Stimulated activated naive CD8-positive, alpha-beta T cell treated with anti-CD3 and anti-CD28 coated beads, Interleukin-15, Interleukin-2, amounts not matched to agents 100 ng/mL and 50 ng/mL, for 24 hours (primary cell): ENCODE measurements around the gene LMBR1L.
"Not testable (repeated sequence)": the region's sequence is repeated elsewhere in the genome, so short reads cannot be mapped to it uniquely, and the experiment has no call there.

ENCODE experiments used
- H3K27ac Mint-ChIP-seq: one replicate; pipeline ENCODE4 v1.8.0; 2021; ENCODE audit warnings: mild to moderate bottlenecking, mixed read lengths
- H3K27me3 Mint-ChIP-seq: one replicate; pipeline ENCODE4 v1.8.0; 2021; ENCODE audit warnings: mixed read lengths
- H3K36me3 Mint-ChIP-seq: one replicate; pipeline ENCODE4 v1.8.0; 2021; ENCODE audit warnings: low read depth, mixed read lengths
- H3K4me1 Mint-ChIP-seq: one replicate; pipeline ENCODE4 v1.8.0; 2021; ENCODE audit warnings: low read depth, mixed read lengths
- H3K4me3 Mint-ChIP-seq: one replicate; pipeline ENCODE4 v1.8.0; 2021; ENCODE audit warnings: mild to moderate bottlenecking, mixed read lengths
- H3K9me3 Mint-ChIP-seq: one replicate; pipeline ENCODE4 v1.8.0; 2021; ENCODE audit warnings: mixed read lengths

Gene LMBR1L, protein sequence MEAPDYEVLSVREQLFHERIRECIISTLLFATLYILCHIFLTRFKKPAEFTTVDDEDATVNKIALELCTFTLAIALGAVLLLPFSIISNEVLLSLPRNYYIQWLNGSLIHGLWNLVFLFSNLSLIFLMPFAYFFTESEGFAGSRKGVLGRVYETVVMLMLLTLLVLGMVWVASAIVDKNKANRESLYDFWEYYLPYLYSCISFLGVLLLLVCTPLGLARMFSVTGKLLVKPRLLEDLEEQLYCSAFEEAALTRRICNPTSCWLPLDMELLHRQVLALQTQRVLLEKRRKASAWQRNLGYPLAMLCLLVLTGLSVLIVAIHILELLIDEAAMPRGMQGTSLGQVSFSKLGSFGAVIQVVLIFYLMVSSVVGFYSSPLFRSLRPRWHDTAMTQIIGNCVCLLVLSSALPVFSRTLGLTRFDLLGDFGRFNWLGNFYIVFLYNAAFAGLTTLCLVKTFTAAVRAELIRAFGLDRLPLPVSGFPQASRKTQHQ

DNA sequence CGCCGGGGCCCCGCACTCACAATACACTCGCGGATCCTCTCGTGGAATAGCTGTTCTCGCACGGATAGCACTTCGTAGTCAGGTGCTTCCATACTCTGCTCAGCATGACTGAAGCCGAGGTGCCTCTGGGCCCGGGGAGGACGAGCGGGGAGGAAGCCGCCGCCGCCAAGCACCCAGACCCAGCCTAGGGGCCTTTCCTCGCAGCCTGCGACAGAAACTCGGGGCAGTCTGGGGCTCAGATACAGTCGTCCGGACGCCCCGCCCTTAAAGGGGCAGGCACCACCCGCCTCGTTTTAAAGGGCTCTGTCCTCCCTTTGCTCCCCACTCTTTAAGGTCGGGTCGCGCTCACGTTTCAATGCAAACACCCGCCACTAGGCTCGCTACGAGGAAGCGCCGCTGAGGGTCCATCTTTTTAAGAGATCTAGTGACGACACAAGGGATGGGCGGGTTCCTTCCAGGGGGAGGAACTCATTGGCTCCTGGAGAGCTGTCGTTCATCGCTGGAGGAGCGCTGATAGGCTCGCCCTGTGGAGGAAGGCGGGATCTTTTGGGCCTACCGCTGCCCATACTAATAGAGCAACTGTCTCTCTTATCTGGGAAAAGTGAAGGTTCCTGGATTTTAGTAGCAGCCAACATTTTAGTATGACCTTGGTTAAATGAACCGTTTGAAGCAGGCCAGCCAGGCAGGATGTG is at the start of gene LMBR1L:
LMBR1L (minus strand) TSS at position 384 of the 692 bp plus-strand sequence; CDS start at position 92, 292 bp downstream.
- Mint-ChIP-seq H3K4me1 (peaks cover 35% of the 10 kb centered on the region), H3K27ac (peak within 1 kb of the TSS; percentile 87), H3K4me3 (peak within 1 kb of the TSS; percentile 93), H3K27me3 (no peaks in the 10 kb centered on the region), H3K36me3 (no peaks in the 10 kb centered on the region), H3K9me3 (no peaks in the 10 kb centered on the region)

DNA sequence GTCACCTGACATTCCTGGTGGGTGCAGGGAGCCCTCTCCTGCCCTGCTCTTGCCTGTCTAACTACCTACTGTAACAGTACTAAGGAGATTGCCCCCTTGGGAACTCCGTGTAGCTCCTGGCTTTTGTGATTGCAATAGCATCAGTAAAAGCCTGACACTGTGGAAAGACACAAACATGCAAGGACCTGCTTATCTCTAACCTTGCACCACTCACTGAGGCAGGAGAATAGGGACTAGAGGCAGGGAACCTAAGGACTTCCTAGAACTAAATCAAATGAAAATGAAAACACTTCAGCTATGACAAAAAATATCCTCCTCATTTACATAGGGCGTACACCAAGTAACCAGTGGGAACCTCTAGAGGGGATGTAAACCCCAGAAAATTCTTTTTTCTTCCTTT is 49.8 kb upstream of the LMBR1L start:
- no peaks in the 10 kb centered on the region for H3K4me1 Mint-ChIP-seq
- H3K9me3 Mint-ChIP-seq, result no peaks in the 10 kb centered on the region
- H3K27me3 Mint-ChIP-seq, result no peaks in the 10 kb centered on the region
- no peak overlapping the region for H3K4me3 Mint-ChIP-seq
- H3K27ac Mint-ChIP-seq, result no peak overlapping the region
- no peaks in the 10 kb centered on the region for H3K36me3 Mint-ChIP-seq

DNA sequence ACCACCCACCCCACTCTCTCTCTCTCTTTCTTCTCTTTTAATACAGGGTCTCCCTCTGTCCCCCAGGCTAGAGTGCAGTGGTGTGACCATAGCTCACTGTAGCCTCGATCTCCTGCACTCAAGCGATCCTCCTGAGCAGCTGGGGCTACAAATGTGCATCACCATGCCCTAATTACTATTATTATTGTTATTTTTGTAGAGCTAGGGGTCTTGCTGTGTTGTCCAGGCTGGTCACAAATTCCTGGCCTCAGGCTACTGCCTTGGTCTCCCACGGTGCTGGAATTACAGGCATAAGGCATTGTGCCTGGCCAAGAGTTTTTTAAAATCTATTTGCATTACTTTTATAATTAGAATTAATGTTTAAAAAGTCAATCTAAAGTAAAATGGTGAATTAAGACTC is 43.6 kb upstream of the LMBR1L start:
- Mint-ChIP-seq H3K4me1 (peaks cover 3% of the 10 kb centered on the region), H3K4me3 (no peak overlapping the region), H3K27me3 (no peaks in the 10 kb centered on the region), H3K36me3 (peaks cover 4% of the 10 kb centered on the region), H3K9me3 (no peaks in the 10 kb centered on the region), H3K27ac (no peak overlapping the region)

DNA sequence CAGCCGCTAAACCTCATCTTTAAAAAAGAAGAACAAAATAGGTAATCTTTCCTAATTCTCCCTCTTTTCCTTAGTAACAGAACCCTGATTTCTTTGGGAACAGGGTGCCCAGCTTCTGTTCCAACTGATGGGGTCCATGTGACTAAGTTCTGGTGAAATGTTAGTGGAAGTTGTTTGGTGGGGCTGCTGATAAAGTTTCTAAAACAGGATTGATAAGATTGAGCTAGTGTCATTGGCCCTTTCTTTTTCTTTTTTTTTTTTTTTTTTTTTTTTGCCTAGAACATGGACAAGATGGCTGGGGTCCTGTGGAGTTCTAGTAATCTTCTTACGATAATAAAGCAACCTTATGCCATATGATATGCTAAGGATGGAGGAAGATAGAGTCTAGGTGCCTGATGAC is 36.7 kb upstream of the LMBR1L start:
- no peak overlapping the region for H3K4me3 Mint-ChIP-seq
- peaks cover 3% of the 10 kb centered on the region for H3K4me1 Mint-ChIP-seq
- H3K9me3 Mint-ChIP-seq, result no peaks in the 10 kb centered on the region
- no peak overlapping the region for H3K27ac Mint-ChIP-seq
- peaks cover 10% of the 10 kb centered on the region for H3K36me3 Mint-ChIP-seq
- H3K27me3 Mint-ChIP-seq, result no peaks in the 10 kb centered on the region

DNA sequence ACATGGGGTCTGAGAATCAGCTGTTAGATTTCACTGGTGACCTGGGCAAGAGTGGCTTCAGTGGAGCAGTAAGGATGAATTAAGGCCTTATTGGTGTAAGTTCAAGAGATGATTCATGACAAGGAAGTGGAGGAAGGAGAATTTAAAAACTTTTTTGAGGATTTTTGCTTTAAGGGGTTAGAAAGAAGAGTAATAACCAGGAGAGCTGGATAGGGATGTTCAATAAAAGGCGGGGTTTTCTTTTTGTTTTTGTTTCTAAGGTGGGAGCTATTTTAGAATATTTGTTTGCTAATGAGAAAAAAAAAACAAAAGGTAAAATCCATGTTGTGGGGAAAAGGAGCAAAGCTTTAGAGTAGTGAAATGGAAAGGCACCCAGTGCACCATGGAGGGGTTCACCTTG is 35.8 kb upstream of the LMBR1L start:
- H3K27ac Mint-ChIP-seq, result no peak overlapping the region
- no peaks in the 10 kb centered on the region for H3K27me3 Mint-ChIP-seq
- H3K4me3 Mint-ChIP-seq, result no peak overlapping the region
- peaks cover 10% of the 10 kb centered on the region for H3K36me3 Mint-ChIP-seq
- no peaks in the 10 kb centered on the region for H3K9me3 Mint-ChIP-seq
- H3K4me1 Mint-ChIP-seq, result peaks cover 3% of the 10 kb centered on the region

DNA sequence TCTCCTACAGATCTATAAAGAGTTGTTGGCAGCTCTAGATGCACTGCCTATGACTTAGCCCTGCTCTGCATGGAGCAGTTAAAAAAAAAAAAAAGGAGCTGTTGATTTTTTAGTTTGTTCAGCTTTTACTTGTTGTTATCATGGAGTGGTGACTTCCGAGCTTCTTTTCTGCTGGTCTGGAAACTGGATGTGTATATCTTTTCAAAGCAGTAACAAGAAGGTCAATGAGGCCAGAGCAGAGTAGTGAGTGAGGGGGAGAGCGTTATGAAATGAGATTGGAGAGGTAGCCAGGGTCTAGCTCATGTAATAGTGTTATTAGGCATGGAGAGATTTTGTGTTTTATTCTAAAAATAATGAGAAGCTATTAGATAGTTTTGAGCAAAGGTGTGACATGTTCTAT is 33.7 kb upstream of the LMBR1L start:
- Mint-ChIP-seq H3K27ac (no peak overlapping the region), H3K4me3 (no peak overlapping the region), H3K9me3 (no peaks in the 10 kb centered on the region), H3K36me3 (peaks cover 11% of the 10 kb centered on the region), H3K4me1 (peaks cover 4% of the 10 kb centered on the region), H3K27me3 (no peaks in the 10 kb centered on the region)

DNA sequence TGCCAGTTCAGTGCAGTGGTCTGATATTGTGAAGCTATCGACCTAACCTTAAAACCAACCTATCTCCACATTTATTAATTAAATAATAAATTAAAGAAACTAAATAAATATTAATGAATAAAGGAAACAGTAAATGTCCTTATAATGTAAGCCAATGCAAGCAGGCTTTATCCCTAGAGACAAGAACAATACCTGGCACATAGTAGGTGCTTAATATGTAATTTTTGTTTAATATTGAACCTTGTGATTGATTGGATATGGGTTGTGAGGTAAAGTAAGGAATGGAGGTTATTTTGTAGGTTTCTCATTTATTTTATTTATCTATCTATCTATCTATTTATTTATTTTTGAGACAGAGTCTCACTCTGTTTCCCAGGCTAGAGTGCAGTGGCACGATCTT is 28.4 kb upstream of the LMBR1L start:
- Mint-ChIP-seq H3K36me3 (peaks cover 4% of the 10 kb centered on the region), H3K4me3 (no peak overlapping the region), H3K4me1 (peaks cover 5% of the 10 kb centered on the region), H3K27ac (no peak overlapping the region), H3K9me3 (no peaks in the 10 kb centered on the region), H3K27me3 (no peaks in the 10 kb centered on the region)

DNA sequence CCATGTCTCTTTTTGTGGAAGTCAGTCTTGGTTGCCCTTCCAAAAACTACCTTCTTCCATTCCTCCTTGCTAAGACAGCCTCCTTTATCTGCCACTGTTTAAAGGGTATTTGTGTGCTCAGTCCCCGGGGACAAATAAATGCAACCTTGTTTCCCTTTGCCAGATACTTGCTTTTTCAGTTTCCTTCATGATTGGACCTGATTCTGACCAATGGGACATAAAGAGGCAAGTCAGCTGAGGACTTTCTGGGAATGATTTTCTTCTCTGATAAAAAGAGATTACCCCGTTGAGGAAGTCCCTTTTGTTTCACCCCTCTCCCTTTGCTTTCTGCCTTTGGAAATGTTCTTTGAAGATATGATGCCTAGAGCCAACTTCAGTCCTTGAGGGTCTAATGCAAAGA is 27.9 kb upstream of the LMBR1L start:
- H3K9me3 Mint-ChIP-seq, result no peaks in the 10 kb centered on the region
- no peaks in the 10 kb centered on the region for H3K27me3 Mint-ChIP-seq
- H3K4me1 Mint-ChIP-seq, result peaks cover 9% of the 10 kb centered on the region
- H3K36me3 Mint-ChIP-seq, result peaks cover 4% of the 10 kb centered on the region
- H3K27ac Mint-ChIP-seq, result no peak overlapping the region
- H3K4me3 Mint-ChIP-seq, result no peak overlapping the region

DNA sequence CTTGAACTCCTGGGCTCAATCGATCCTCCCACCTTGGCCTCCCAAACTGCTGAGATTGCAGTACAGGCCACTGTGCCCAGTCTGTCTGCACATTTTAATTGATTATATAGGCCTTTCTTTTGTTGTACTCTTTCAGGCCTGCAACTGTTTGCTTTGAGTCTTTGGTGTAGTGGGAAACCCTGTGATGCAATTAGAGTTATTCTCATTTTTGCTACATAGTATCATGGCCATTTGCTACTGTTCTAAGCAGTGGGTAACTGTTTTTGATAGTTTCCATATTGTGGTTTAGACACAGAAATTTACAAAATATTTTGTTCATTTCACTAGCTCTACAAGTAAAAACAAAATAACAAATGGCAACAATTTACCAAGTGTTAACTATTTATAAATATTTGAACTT is 26.8 kb upstream of the LMBR1L start:
- Mint-ChIP-seq H3K27me3 (no peaks in the 10 kb centered on the region), H3K9me3 (no peaks in the 10 kb centered on the region), H3K4me1 (peaks cover 19% of the 10 kb centered on the region), H3K27ac (no peak overlapping the region), H3K36me3 (peaks cover 4% of the 10 kb centered on the region), H3K4me3 (no peak overlapping the region)

DNA sequence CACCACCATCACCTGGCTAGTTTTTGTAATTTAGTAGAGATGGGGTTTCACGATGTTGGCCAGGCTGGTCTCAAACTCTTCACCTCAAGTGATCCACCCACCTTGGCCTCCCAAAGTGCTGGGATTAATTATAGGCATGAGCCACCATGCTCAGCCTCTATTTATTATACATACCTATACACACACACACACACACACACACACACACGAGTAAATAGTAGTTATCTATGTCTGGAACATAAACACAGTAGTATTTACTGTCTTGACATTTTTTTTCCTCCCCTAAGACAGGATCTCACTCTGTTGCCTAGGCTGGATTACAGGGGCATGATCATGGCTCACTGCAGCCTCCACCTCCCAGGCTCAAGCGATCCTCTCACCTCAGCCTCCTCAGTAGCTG is 26.4 kb upstream of the LMBR1L start:
- H3K4me1 Mint-ChIP-seq, result peaks cover 23% of the 10 kb centered on the region
- H3K9me3 Mint-ChIP-seq, H3K4me3 Mint-ChIP-seq, H3K36me3 Mint-ChIP-seq, H3K27ac Mint-ChIP-seq, H3K27me3 Mint-ChIP-seq: not testable (repeated sequence)

DNA sequence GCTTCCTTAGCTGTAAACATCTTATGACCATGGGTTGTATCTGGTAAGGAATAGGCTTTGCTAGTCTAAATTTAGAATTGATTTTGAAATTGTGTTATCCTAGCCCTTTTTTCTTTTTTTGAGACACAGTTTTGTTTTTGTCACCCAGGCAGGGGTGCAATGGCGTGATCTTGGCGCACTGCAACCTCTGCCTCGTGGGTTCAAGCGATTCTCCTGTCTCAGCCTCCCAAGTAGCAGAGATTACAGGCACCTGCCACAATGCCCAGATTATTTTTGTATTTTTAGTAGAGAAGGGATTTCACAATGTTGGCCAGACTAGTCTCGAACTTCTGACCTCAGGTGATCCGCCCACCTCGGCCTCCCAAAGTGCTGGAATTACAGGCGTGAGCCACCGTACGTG is 22.9 kb upstream of the LMBR1L start:
- Mint-ChIP-seq H3K9me3 (no peaks in the 10 kb centered on the region), H3K36me3 (peaks cover 26% of the 10 kb centered on the region), H3K4me3 (peak overlapping the region; percentile 92), H3K4me1 (peaks cover 43% of the 10 kb centered on the region), H3K27me3 (no peaks in the 10 kb centered on the region), H3K27ac (no peak overlapping the region)

DNA sequence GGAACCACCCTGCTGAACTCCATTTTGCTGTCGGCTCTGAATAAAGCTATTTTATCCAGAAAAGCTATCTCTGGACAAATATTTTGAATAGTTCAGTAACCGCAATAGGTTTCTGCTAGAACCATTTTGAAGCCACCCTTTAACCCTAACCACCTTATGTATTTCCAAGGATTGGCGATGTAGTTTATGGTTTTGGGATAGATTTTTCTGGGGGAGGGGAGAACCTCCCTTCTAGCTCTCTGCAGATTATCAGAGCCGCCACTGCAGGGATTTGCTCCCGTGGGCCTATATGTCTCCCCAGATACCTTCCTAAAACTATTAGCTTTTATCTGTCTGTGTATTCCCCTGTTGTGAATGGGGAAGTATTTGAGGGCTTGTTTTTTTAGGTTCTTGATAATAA is 22.4 kb upstream of the LMBR1L start:
- H3K27me3 Mint-ChIP-seq, result no peaks in the 10 kb centered on the region
- H3K4me1 Mint-ChIP-seq, result peaks cover 44% of the 10 kb centered on the region
- no peaks in the 10 kb centered on the region for H3K9me3 Mint-ChIP-seq
- H3K36me3 Mint-ChIP-seq, result peaks cover 29% of the 10 kb centered on the region
- no peak overlapping the region for H3K27ac Mint-ChIP-seq
- H3K4me3 Mint-ChIP-seq, result peak overlapping the region; percentile 92

DNA sequence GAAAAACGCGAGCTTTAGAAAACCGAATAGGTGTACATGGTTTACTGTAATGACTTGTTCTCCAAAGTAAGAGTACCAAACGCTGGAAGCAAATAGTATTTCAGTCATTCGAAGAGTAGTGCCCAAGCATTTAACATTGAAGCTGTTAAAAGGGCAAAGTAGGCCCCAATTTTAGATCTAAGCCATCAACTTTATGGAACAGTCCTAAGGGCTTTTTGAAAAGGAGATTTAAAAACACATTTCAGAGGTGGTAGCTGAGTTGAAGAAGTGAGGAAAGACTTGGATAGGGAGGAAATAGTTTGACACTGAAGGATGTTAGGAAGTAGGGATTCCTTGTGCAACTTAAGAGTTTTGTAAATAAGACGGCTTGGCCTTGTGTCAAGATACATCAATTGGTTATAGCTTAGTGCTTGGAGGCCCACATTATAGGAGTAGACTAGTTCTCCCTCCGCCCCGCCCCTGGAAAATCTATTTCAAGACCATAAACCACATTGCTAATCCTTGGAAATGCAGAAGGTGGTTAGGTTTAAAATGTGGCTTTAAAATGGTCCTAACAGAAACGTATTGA is 21.3 kb upstream of the LMBR1L start:
- H3K4me1 Mint-ChIP-seq, result peaks cover 50% of the 10 kb centered on the region
- H3K27ac Mint-ChIP-seq, result peak overlapping the region; percentile 90
- peaks cover 39% of the 10 kb centered on the region for H3K36me3 Mint-ChIP-seq
- no peaks in the 10 kb centered on the region for H3K27me3 Mint-ChIP-seq
- H3K4me3 Mint-ChIP-seq, result peak overlapping the region; percentile 92
- H3K9me3 Mint-ChIP-seq, result no peaks in the 10 kb centered on the region

DNA sequence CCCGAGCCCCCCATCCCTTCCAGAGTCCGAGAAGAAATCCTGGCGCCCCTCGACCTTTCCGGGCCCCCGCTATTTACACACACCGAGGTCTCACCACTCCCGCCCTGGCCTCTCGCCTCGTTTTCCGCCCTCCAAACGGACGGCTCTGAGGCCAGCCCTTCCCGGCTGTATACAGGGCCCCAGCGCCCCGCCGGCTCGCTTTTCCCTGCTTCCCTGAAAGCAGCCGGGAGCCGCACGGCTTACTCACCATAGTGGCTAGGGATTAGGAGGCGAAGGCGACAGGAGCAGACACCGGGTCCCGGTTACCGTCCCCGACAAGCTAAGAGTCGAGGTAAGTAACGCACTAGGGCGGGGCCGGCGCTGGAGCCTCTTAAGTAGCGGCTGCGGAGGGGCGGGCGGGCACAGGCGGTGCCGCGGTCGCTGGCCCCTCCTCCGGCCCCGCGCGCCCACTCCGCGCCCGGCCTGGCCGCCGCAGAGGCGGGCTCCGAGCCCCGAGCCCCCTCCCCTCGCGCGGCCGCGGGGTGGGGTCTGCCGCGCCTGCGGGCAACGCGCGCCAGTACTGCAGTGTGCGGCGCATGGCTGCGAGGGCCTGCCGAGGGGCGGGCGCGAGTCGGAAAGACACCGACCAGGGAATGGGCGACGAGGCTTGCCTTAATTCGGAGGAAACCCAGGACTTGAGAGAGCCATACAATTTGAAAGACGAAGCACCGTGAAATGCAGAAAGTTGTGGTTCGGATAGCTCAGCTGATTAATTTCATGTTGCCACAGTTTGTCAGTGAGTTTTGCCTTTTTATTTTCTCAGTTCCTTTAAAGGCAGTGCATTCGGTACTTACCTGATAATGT is 20.6 kb upstream of the LMBR1L start, which contains the start of gene TUBA1B:
TUBA1B (minus strand) TSS at position 345 of the 843 bp plus-strand sequence; CDS start at position 250, 95 bp downstream.
- peaks cover 42% of the 10 kb centered on the region for H3K36me3 Mint-ChIP-seq
- peaks cover 50% of the 10 kb centered on the region for H3K4me1 Mint-ChIP-seq
- no peaks in the 10 kb centered on the region for H3K27me3 Mint-ChIP-seq
- no peaks in the 10 kb centered on the region for H3K9me3 Mint-ChIP-seq
- peak within 1 kb of the TSS; percentile 98 for H3K4me3 Mint-ChIP-seq
- H3K27ac Mint-ChIP-seq, result peak within 1 kb of the TSS; percentile 98
